NCI-H1105 (cell line): ENCODE measurements around the gene SLX1B.
"Not testable (repeated sequence)": the region's sequence is repeated elsewhere in the genome, so short reads cannot be mapped to it uniquely, and the experiment has no call there.

Source experiments
- DNase-seq: peaks from one replicate; lab custom pipeline; 2025; lab: John Stamatoyannopoulos, UW

SLX1B gene

GRCh38 chr16:29454269-29454668, at the start of gene SLX1B, which contains the start of gene BOLA2:
Gene SLX1B (plus strand): TSS chr16:29454533.
Gene BOLA2 (minus strand): TSS chr16:29454351. CDS start chr16:29454253, 98 bp downstream.
- DNase-seq = not testable (repeated sequence)

GRCh38 chr16:29405249-29405648, 49.1 kb upstream of the SLX1B start:
- DNase-seq = not testable (repeated sequence)

DNA sequence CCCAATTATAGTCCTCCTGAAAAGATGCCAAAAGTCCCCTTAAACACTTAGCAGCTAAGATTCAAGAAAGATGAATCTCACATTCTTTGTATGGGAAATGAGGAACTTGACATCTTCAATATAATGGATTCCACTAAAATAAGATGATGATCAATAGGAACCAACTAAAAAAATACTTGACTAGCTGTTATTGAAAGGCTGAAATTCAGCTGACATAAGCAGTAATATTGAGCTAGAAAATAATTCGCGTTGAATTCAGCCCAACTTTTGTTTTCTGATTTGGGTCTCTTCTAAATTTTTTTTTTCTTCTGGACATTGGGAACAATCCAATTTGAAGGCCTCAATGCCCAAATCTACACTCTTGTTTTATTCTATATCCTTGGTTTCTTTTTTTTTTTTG, 30.7 kb upstream of the SLX1B start:
- not testable (repeated sequence) for DNase-seq

DNA sequence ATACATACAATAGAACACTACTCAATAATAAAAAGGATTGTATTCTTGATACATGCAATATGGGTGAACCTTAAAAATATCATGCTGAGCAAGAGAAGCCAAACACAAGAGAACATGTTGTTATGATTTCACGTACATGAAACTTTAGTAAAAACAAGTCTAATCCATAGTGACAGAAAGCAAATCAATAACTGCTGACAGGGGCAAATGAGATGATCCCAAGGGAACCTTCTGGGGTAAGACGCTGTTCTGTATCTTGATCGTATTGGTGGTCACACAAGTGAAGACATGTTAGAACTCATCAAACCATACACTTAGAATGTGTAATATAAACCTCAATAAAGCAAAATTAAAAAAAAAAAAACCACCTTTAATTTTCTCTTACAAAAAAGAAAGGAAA, 28.9 kb upstream of the SLX1B start:
- not testable (repeated sequence) for DNase-seq

- not testable (repeated sequence) for DNase-seq
Observed at GRCh38 chr16:29453754-29454153, 579 bp upstream of the SLX1B start.

DNA sequence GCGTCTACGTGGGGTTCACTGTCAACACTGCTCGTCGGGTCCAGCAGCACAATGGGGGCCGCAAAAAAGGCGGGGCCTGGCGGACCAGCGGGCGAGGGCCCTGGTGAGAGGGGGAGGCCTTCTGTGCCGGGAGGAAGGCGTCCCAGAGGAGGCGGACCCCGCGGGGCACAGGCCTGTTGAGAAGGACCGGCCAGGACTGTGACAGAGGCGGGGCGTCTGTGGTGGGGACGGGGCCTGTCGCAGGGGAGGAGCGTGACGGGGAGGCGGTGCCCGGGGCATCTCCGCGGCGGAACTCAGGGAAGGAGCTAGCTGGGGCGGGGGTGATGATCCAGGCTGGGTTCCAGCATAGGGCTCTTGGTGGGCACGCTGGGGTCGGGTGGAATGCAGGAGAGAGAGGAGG, 495 bp downstream of the SLX1B start:
- DNase-seq = not testable (repeated sequence)

- DNase-seq = not testable (repeated sequence)
Observed at GRCh38 chr16:29457660-29458059, 3.3 kb downstream of the SLX1B start.

GRCh38 chr16:29459706-29460646, 5.6 kb downstream of the SLX1B start, which contains the start of gene SULT1A4:
Gene SULT1A4 (plus strand): TSS chr16:29459913. CDS start chr16:29461386, 1,473 bp downstream.
- DNase-seq = not testable (repeated sequence)

DNA sequence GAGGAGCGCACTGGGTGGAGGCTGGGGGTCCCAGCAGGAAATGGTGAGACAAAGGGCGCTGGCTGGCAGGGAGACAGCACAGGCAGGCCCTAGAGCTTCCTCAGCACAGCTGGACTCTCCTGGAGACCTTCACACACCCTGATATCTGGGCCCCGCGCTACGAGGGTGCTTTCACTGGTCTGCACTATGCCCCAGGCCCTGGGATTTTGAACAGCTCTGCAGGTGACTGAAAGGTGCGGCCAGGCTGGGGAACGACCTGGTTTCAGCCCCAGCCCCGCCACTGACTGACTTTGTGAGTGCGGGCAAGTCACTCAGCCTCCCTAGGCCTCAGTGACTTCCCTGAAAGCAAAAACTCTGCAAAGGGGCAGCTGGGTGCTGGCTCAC, 6.3 kb downstream of the SLX1B start:
- DNase-seq = not testable (repeated sequence)

DNA sequence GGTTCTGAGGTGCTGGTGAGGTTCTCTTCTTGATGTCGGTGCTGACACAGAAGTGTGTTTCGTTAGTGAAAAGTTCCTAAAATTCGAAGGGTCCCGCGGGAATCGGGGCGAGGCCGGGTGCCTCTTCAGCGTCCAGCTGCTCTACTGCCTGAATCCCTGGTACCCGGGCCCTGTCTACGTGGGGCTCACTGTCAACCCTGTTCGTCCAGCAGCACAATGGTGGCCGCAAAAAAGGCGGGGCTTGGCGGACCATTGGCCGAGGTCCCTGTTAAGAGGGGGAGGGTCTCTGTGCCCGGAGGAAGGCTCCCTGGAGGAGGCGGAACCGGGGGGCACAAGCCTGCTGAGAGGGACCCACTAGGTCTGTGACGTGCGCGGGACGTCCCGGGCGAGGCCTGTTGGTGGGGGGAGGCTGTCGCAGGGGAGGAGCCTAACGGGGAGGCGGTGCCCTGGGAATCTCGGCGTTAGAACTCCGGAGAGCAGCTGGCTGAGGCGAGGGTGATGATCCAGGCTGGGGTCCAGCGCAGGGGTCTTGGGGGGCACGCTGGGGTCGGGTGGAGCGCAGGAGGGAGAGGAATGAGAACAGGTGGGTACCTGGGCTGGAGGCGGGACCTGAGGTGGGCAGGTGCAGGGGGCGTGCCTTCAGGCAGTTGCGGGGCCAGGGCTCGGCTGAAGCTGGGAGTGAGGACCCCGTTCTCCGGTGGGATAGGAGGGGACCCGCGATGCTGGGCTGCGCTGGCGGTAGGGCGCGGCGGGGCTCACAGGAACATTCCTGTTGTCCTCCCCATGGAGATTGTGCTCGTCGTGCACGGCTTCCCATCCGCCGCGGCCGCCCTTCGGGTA, 11.9 kb downstream of the SLX1B start:
- DNase-seq = not testable (repeated sequence)

DNA sequence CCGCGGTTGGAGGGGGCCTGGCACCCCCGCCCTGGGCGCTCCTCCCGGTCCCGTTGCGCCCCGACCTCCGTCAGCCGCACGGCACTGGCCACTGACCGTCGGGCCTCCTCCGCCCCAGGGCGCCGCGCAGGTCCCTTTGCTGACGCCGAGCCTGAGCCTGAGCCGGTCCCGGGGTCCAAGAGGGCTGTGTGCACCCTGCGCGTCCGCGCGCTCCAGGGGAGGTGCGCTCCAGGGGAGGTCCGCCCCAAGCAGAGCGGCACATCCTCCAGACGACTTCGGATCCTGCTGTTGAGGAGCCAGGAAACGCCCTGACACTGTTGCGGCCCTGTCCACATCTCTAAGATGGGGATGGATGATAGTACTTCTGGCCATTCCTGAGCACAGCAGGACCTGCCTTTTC, 12.6 kb downstream of the SLX1B start:
- not testable (repeated sequence) for DNase-seq

GRCh38 chr16:29467654-29468366, 13.5 kb downstream of the SLX1B start:
- DNase-seq = not testable (repeated sequence)

- DNase-seq = not testable (repeated sequence)
Observed at GRCh38 chr16:29469660-29470059, 15.3 kb downstream of the SLX1B start.

GRCh38 chr16:29472065-29472464, 17.7 kb downstream of the SLX1B start:
- not testable (repeated sequence) for DNase-seq

DNA sequence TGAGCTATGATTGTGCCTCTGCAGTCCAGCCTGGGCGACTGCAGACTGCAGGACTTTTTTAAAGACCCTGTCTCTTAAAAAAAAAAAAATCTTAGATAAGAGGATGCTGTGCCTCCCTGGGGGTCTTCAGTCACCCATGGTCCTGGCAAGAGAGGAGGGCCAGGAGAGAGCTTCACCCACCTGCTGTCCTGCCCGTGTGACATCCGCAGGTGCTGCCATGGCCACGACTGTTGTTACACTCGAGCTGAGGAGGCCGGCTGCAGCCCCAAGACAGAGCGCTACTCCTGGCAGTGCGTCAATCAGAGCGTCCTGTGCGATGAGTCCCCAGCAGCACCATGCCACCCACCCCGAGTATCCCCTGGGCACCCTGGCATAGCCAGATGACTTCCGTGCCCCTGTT, 27.9 kb downstream of the SLX1B start:
- not testable (repeated sequence) for DNase-seq

GRCh38 chr16:29506308-29506707, 52.0 kb downstream of the SLX1B start, which contains the start of gene NPIPB12:
Gene NPIPB12 (minus strand): TSS chr16:29506408.
- not testable (repeated sequence) for DNase-seq
